Ishikawa (cell line): ENCODE data around the gene MCM10.

Source experiments
- CEBPB ChIP-seq: IDR thresholded peaks from 2 replicates; pipeline ENCODE4 v1.6.1; 2012
- CREB1 ChIP-seq: IDR thresholded peaks from 2 replicates; pipeline ENCODE4 v1.6.1; 2012; ENCODE audit warnings: low read depth
- EGR1 ChIP-seq: IDR thresholded peaks from 2 replicates; pipeline ENCODE4 v1.6.1; 2012
- EP300 ChIP-seq: IDR thresholded peaks from 2 replicates; pipeline ENCODE4 v1.6.1; 2012; ENCODE audit warnings: borderline replicate concordance
- FOXM1 ChIP-seq: IDR thresholded peaks from 2 replicates; pipeline ENCODE4 v1.6.1; 2012; ENCODE audit warnings: low read depth, borderline replicate concordance
- MAX ChIP-seq: IDR thresholded peaks from 2 replicates; pipeline ENCODE4 v1.6.1; 2012
- NFIC ChIP-seq: IDR thresholded peaks from 2 replicates; pipeline ENCODE4 v1.6.1; 2012
- RAD21 ChIP-seq: IDR thresholded peaks from 2 replicates; pipeline ENCODE4 v1.6.1; 2012; ENCODE audit warnings: low read depth
- REST ChIP-seq: IDR thresholded peaks from 2 replicates; pipeline ENCODE4 v1.6.1; 2012; ENCODE audit warnings: low read depth, mild to moderate bottlenecking
- TAF1 ChIP-seq: IDR thresholded peaks from 2 replicates; pipeline ENCODE4 v1.6.1; 2012; ENCODE audit warnings: low read depth, mild to moderate bottlenecking
- TCF12 ChIP-seq: IDR thresholded peaks from 2 replicates; pipeline ENCODE4 v1.6.1; 2012; ENCODE audit warnings: low read depth
- TEAD4 ChIP-seq: IDR thresholded peaks from 2 replicates; pipeline ENCODE4 v1.6.1; 2012
- USF1 ChIP-seq: IDR thresholded peaks from 2 replicates; pipeline ENCODE4 v1.6.1; 2012
- YY1 ChIP-seq: IDR thresholded peaks from 2 replicates; pipeline ENCODE4 v1.6.1; 2012; ENCODE audit warnings: low read depth
- ZBTB7A ChIP-seq: IDR thresholded peaks from 2 replicates; pipeline ENCODE4 v1.6.1; 2012; ENCODE audit warnings: low read depth

The MCM10 gene

GRCh38 chr10:13184730-13185514, 23.6 kb downstream of the MCM10 start:
- TF ChIP-seq TAF1 = no peak
- TF ChIP-seq YY1 = no peak
- no peak for TF ChIP-seq NFIC
- TF ChIP-seq USF1 = no peak
- no peak for TF ChIP-seq EGR1

GRCh38 chr10:13187135-13187534, 25.8 kb downstream of the MCM10 start:
- no peak for TF ChIP-seq EGR1
- no peak for TF ChIP-seq TCF12
- no peak for TF ChIP-seq USF1
- no peak for TF ChIP-seq FOXM1
- TF ChIP-seq TAF1 = no peak
- no peak for TF ChIP-seq EP300

GRCh38 chr10:13188593-13188992, 27.2 kb downstream of the MCM10 start:
- TF ChIP-seq NFIC (no peak), CREB1 (no peak), CEBPB (no peak), EP300 (no peak), TCF12 (no peak), EGR1 (no peak), FOXM1 (no peak), USF1 (no peak), TEAD4 (no peak), MAX (no peak), TAF1 (no peak)

GRCh38 chr10:13189961-13190360, 28.6 kb downstream of the MCM10 start:
- TF ChIP-seq MAX = no peak
- TF ChIP-seq YY1 = no peak
- no peak for TF ChIP-seq TCF12
- TF ChIP-seq NFIC = no peak
- no peak for TF ChIP-seq REST

- TF ChIP-seq TCF12 (no peak), EGR1 (no peak), MAX (no peak), ZBTB7A (no peak), YY1 (no peak), RAD21 (no peak), CEBPB (no peak), FOXM1 (no peak), CREB1 (no peak), TAF1 (no peak), NFIC (no peak), REST (no peak), EP300 (no peak), USF1 (no peak), TEAD4 (no peak)
These were observed 29.5 kb downstream of the MCM10 start for GRCh38 chr10:13190816-13191215.
